GM12891 (cell line): ENCODE measurements around the gene RGS3.

Source experiments
- PAX5 ChIP-seq: IDR thresholded peaks from 2 replicates; pipeline ENCODE4 v1.6.1; 2011; ENCODE audit warnings: low read length, moderate library complexity, mild to moderate bottlenecking; ENCODE audit not compliant: insufficient read depth, severe bottlenecking
- POLR2A ChIP-seq: IDR thresholded peaks from 2 replicates; pipeline ENCODE4 v1.6.1; 2011; ENCODE audit warnings: low read depth, low read length, control low read depth
- POLR2AphosphoS5 ChIP-seq: IDR thresholded peaks from 2 replicates; pipeline ENCODE4 v1.6.1; 2011; ENCODE audit warnings: low read depth, low read length, control low read depth
- SPI1 ChIP-seq: IDR thresholded peaks from 2 replicates; pipeline ENCODE4 v1.6.1; 2011; ENCODE audit warnings: low read depth, low read length, control low read depth
- TAF1 ChIP-seq: IDR thresholded peaks from 2 replicates; pipeline ENCODE4 v1.6.1; 2011; ENCODE audit warnings: low read depth, low read length, control low read depth

- TF ChIP-seq POLR2AphosphoS5 (no peak), POLR2A (no peak), TAF1 (no peak), PAX5 (no peak), SPI1 (no peak)
These were observed 122.0 kb downstream of the RGS3 start for GRCh38 chr9:113585555-113585954.
